HEK293T (cell line): Measurements from ENCODE around the gene DMWD.

Experiments
- BHLHE40 ChIP-seq: fragments of 450-650 bp; IDR thresholded peaks from 2 replicates; pipeline ENCODE4 v1.6.1; 2016; ENCODE audit warnings: mild to moderate bottlenecking, moderate library complexity, borderline replicate concordance
- ELF4 ChIP-seq: fragments of 450-650 bp; IDR thresholded peaks from 2 replicates; pipeline ENCODE4 v1.6.1; 2017; ENCODE audit warnings: antibody characterized with exemption

- TF ChIP-seq BHLHE40 (no peak), ELF4 (no peak)
Observed at GRCh38 chr19:45733160-45733810, 59.4 kb downstream of the DMWD start, which contains the start of gene MEIOSIN.
